ENCODE results near the gene PKNOX2. TPM values are rescaled to one million over a fixed set of nuclear protein-coding genes. Genes with fewer than 3 reads are reported as not detected.

PKNOX2 gene
- total RNA-seq, 1 donor from 2014 or later = 0.63 TPM

- ATAC-seq (no peak), DNase-seq (ENCODE audit: low spot score) (no peak)
Measured at GRCh38 chr11:125375146-125375545, 210.6 kb downstream of the PKNOX2 start.

DNA sequence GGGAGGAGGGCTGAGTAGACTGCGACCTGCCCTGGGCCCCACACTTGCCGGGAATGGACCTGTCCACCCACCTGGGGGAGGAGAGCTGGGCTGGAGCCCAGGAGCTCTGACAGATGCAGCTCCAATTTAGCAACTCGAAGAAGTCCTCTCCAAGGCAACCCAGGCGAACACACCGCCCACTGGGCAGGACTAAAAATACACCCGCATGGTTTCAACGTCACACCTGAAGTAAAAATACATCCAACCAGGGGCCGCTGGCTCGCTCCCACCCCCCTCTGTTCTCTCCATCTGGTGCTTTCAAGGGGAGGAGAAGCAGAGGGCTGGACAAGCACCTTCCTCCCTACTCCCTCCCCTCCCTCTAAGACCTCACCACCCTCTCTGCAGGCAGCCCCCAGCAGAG lies 211.6 kb downstream of the PKNOX2 start:
- peak; percentile 52 for ATAC-seq
- no peak for DNase-seq (ENCODE audit: low spot score)

DNA sequence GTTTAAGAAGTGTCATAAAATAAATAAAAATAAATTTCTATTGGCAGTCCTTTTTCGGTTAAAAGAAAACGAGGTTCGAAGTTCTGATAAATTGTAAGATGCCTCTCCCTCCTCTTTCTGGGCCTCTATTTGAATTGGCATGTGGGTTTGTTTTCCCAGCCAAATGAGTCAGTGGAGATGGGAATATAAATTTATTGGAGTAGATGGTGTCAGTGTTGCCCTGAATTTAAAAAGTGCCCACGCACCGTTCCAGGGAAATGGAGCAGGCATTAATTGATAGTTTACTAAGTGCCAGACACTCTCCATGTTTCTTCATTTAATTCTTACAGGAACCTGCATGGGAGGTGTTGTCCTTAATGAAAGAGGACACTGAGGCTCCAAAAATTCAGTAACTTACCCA lies 212.3 kb downstream of the PKNOX2 start:
- DNase-seq (ENCODE audit: low spot score) (no peak), ATAC-seq (no peak)

GRCh38 chr11:125378083-125378482 lies 213.5 kb downstream of the PKNOX2 start:
- no peak for DNase-seq (ENCODE audit: low spot score)
- no peak for ATAC-seq

DNA sequence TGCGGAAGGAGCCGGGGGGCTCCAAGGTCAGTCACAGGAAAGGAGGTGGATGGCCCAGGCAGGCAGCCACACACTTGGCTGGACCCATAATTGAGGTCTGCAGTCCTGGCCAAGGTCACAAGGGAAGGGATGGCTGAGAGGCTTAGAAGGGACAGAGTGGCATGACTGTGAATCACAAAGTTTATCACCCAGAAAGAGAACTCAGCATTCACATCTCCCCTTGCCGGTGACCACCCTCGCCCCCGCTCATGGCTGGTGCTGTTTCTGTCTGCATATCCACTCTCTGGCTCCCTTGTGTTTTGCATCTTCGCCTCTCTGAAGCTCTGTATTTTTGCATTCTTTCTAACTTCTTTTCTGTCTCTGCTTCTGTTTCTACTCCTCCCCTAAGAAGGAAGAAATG lies 214.0 kb downstream of the PKNOX2 start:
- ATAC-seq (no peak), DNase-seq (ENCODE audit: low spot score) (no peak)

GRCh38 chr11:125379565-125379964 lies 215.0 kb downstream of the PKNOX2 start:
- ATAC-seq = no peak

GRCh38 chr11:125379981-125380380 lies 215.4 kb downstream of the PKNOX2 start:
- ATAC-seq (no peak), DNase-seq (ENCODE audit: low spot score) (no peak)

More at GRCh38 chr11:125379565-125379964, 215.0 kb downstream of the PKNOX2 start:
- DNase-seq (ENCODE audit: low spot score) = no peak

DNA sequence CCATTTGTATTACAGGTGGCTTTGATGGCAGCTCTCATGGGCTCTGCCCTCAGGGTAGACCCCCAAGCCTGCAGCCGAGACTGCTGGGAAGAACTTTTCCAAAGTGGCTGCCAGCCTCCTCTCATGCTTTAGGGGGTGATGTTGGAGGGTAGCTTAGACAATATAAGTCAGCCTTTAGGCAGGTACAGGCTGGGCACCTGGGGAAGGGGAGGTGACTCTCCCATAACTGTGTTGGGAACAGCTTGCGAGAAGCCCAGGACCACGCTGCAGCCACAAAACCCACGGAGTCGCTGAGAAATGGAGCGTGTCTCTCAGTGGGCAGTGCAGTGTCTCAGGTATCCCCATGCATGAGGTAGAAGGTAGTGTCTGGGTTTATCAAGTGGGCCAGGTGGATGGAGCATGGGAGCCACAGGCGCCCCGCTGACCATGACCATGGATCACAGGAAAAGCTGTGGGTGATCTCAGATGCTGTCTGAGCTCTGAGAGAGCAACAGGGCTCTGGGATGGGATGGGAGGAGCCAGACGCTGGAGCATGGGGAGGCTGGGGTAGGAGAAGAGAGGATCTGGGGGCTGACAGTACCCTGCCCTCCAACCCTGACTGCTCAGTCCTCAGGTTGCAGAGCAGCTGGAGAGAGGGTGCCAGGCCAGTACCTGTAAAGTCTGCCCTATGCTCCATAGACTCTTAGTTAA lies 216.3 kb downstream of the PKNOX2 start:
- no peak for ATAC-seq

DNA sequence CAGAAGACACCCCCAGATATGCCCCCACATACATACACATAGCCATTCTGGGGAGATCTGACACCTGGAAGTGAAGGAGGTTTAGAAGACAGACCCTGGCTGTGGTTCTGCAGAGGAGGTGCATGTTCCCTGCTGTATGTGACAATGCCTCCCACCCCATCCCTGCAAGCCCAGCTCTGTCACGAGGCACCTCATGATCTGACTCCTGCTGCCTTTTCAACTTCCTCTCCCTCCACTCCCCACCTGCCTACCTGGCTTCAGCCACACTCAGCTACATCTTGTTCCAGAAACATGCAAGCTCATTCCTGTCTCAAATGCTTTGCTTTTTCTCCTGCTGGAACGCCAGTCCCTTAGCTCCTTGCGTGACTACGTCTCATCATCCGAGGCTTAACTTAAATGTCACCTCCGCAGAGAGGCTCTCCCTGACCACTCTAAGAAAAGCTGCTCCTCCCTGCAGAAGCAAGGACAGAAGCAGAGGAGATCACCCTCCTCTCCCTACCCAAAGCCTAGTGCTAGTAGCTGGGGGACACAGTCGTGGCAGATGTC lies 217.0 kb downstream of the PKNOX2 start:
- DNase-seq (ENCODE audit: low spot score) = no peak

More for the DNA sequence above, 216.3 kb downstream of the PKNOX2 start:
- DNase-seq (ENCODE audit: low spot score) = no peak

DNA sequence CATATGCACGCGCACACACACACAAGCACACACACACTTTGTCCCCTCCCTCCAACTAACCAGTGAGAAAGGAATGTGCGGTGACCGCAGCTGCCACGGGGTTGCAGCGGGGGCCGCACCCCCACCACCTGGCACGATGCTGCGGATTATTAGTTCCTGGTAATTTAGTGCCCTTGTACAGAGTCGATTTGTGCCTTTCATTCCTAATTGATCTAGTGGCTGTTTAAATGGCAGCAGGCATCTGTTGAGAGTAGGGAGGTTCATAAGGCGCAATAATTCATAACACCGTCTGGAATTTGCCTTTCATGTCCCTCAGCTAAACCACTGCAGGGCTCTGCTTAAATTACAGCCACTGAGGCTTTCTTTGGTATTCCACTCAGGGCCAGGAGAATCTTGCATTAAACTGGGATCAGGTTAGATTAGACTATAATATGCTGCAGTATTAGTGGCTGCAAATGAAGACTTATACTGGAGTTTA lies 217.8 kb downstream of the PKNOX2 start:
- no peak for DNase-seq (ENCODE audit: low spot score)
- no peak for ATAC-seq

More for the DNA sequence above, 217.0 kb downstream of the PKNOX2 start:
- ATAC-seq = no peak

DNA sequence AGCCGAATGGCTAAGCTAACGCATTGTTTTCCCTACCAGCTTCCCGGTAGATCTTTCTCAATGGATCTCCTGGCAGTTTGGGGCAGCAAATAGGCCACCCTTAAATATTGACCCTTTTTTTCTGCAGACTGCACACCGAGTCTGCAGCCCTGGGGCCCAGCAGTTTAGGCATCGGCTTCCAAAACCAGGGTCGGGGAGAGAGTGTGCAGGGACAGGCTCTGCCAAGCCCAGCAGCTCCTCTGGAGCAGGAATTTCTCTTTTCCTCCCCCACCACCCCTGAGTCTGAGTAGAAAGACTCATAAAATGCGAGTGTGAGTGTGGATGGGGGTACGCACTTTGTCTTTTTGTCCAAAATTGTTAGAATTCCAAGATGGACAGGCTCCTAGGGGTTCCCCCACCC lies 218.3 kb downstream of the PKNOX2 start:
- no peak for DNase-seq (ENCODE audit: low spot score)
- ATAC-seq = no peak

DNA sequence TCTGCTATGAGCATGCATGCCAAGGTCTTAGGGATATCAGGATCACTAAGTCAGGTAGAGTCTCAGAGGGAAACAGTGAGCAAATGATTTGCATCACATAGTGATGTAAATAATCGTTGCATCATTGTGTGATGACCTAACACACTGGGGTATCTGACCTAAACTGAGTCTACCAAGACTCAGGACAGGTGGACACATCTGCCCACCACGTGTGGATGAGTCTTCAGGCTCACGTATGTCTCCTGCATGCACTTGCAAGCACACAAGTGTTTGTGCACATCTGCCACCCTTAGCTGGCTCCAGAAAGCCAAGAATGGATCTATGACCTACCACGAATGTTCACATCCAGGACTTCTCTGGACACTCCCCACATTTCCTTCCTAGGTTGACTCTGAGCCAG lies 220.3 kb downstream of the PKNOX2 start:
- no peak for ATAC-seq
- DNase-seq (ENCODE audit: low spot score) = no peak

DNA sequence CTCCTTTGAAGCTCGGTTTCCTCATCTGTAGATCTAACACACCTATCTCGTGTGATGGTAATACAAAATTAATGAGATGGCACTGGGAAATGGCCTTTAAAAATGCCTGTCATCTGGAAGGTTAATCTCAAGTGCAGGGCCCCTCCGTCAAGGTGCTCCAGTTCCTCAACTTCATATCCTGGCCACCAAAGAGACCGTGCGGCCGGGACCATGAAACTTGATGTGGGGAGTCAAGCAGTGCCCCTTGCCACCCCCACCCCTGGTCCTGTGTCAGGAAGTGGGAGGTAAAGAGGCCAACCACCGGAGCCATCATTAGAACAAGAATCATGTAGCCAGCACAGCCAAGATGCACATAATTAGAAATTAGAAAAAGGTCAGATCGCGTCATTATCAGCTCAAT lies 223.3 kb downstream of the PKNOX2 start:
- ATAC-seq (no peak), DNase-seq (ENCODE audit: low spot score) (no peak)

DNA sequence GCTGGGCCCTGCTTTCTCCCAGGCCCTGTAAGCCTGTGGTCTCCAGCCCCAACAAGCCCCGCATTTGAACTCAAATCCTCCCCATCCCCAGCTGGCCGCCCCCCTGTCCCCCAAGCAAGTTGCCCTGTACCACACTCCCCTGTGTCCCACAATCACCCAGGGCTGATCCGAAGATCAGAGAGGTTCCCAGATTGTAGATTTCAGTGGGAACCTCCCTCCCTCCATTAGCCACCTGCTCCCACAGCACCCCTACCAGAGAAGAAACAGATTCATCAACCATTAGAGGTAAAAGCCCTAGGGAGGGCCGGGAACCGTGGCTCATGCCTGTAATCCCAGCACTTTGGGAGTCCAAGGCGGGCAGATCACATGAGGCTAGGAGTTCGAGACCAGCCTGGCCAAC lies 224.1 kb downstream of the PKNOX2 start:
- ATAC-seq (no peak), DNase-seq (ENCODE audit: low spot score) (no peak)

GRCh38 chr11:125389339-125390166 lies 225.0 kb downstream of the PKNOX2 start:
- no peak for ATAC-seq
- no peak for DNase-seq (ENCODE audit: low spot score)

- no peak for ATAC-seq
- no peak for DNase-seq (ENCODE audit: low spot score)
Measured at GRCh38 chr11:125390946-125391345, 226.4 kb downstream of the PKNOX2 start.

GRCh38 chr11:125393331-125393730 lies 228.8 kb downstream of the PKNOX2 start:
- ATAC-seq (peak; percentile 39), DNase-seq (ENCODE audit: low spot score) (no peak)

DNA sequence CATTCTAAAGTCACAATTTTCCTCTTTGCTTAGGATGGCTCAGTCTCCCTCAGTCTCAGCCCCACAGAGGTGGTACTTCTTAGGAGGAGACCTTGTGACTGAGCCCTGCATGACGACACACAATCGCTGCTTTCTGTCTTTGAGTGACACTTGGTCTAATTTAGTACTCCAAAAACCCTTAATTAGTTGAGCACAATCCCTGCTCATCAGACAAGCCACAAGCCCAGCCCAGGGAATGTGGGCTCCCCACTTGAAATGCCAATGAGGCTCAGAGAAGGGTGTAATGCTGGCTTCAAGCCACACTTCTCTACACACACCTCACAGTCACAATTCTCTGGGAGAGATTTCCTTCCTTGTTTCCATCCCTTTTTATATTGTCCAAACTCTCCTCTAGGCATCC lies 229.7 kb downstream of the PKNOX2 start:
- no peak for ATAC-seq
- DNase-seq (ENCODE audit: low spot score) = no peak

- ATAC-seq (no peak), DNase-seq (ENCODE audit: low spot score) (no peak)
Measured at GRCh38 chr11:125397421-125397820, 232.9 kb downstream of the PKNOX2 start.

DNA sequence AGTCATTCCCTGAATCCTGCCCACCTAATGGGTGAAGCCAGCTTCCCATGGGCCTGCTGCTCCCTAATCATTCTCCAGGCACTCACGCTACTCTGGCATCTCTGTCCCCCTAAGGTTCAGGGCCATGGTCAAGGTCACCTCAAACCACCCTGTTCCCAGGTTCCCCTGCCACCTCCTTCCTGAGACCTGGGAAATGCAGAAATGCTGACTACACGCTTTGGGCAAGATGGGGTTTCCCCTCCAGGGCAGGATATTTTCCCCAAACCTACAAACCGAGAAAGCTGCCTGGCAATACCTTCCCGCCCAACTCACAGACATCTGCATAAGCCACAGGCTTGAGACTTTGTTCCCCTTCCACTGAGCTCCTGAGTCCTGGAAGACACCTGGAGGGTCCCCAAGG lies 233.9 kb downstream of the PKNOX2 start:
- DNase-seq (ENCODE audit: low spot score) (no peak), ATAC-seq (no peak)

- no peak for ATAC-seq
Measured at GRCh38 chr11:125398994-125399640, 234.6 kb downstream of the PKNOX2 start.

More at GRCh38 chr11:125398994-125399640, 234.6 kb downstream of the PKNOX2 start:
- DNase-seq (ENCODE audit: low spot score) = no peak

Measured in left lobe of liver (tissue), 2 donors.